GM19468 (cell line): ENCODE measurements around the gene GZF1.

Experiments
- ATAC-seq: cut with Tn5 transposase; IDR thresholded peaks from one replicate; pipeline ENCODE4 v1.9.1; 2021; ENCODE audit warnings: mild to moderate bottlenecking, moderate library complexity, moderate number of reproducible peaks; ENCODE audit not compliant: unreplicated experiment; ENCODE audit errors: extremely low read depth

GZF1 gene

GRCh38 chr20:23361476-23362391, at the start of gene GZF1:
GZF1 (plus strand) TSS chr20:23362182; CDS start chr20:23364384, 2,202 bp downstream.
- peak; percentile 50 for ATAC-seq

GRCh38 chr20:23313271-23313670, 48.7 kb upstream of the GZF1 start:
- ATAC-seq: no peak

GRCh38 chr20:23314699-23315098, 47.3 kb upstream of the GZF1 start:
- no peak for ATAC-seq

GRCh38 chr20:23315099-23315498, 46.9 kb upstream of the GZF1 start:
- no peak for ATAC-seq

- no peak for ATAC-seq
These were observed 45.4 kb upstream of the GZF1 start for GRCh38 chr20:23316626-23317025.

- ATAC-seq: no peak
These were observed 44.9 kb upstream of the GZF1 start for GRCh38 chr20:23317081-23317480.

- ATAC-seq: no peak
These were observed 43.6 kb upstream of the GZF1 start for GRCh38 chr20:23318347-23318746.

- no peak for ATAC-seq
These were observed 41.7 kb upstream of the GZF1 start for GRCh38 chr20:23320317-23320716.

- no peak for ATAC-seq
These were observed 36.9 kb upstream of the GZF1 start for GRCh38 chr20:23325107-23325506.

GRCh38 chr20:23326774-23327173, 35.2 kb upstream of the GZF1 start:
- no peak for ATAC-seq

- ATAC-seq: no peak
These were observed 34.2 kb upstream of the GZF1 start for GRCh38 chr20:23327617-23328333.

GRCh38 chr20:23331450-23332350, 30.3 kb upstream of the GZF1 start:
- no peak for ATAC-seq

- ATAC-seq: no peak
These were observed 29.5 kb upstream of the GZF1 start for GRCh38 chr20:23332467-23332866.

GRCh38 chr20:23334111-23334510, 27.9 kb upstream of the GZF1 start:
- no peak for ATAC-seq

- no peak for ATAC-seq
These were observed 26.5 kb upstream of the GZF1 start for GRCh38 chr20:23335521-23335920.

GRCh38 chr20:23336476-23336875, 25.5 kb upstream of the GZF1 start:
- no peak for ATAC-seq

- no peak for ATAC-seq
These were observed 24.7 kb upstream of the GZF1 start for GRCh38 chr20:23337312-23337711.

- no peak for ATAC-seq
These were observed 22.0 kb upstream of the GZF1 start for GRCh38 chr20:23339986-23340385.

GRCh38 chr20:23340524-23340923, 21.5 kb upstream of the GZF1 start:
- ATAC-seq: no peak

GRCh38 chr20:23341073-23341472, 20.9 kb upstream of the GZF1 start:
- no peak for ATAC-seq
